Common myeloid progenitor, CD34-positive (primary cell): Measurements from ENCODE around the gene RAD51B.

Source experiments
- CTCF ChIA-PET: fragments of 350-600 bp; sonication (Branson Sonifier 250); formaldehyde crosslinking; loops from one replicate; lab custom pipeline; 2021; ENCODE audit warnings: antibody characterized with exemption; lab: Charles Lee
- POLR2A ChIA-PET: fragments of 350-600 bp; sonication (Branson Sonifier 250); formaldehyde crosslinking; loops from one replicate; lab custom pipeline; 2021; ENCODE audit warnings: antibody characterized with exemption; lab: Charles Lee
- DNase-seq, 3 donors: peaks; one replicate each; pipeline versions ENCODE4 v3.0.0 to v3.0.0-alpha.2; 2013
- H3K27ac ChIP-seq, 2 experiments: 1 replicate in 1 of 2; 2 replicates in 1 of 2; pipeline ENCODE4 v1.7.0; 2013; ENCODE audit warnings: inconsistent platforms in 2 of 2, low read length in 2 of 2, mild to moderate bottlenecking in 2 of 2, low read depth in 1 of 2, moderate library complexity in 1 of 2; ENCODE audit not compliant: severe bottlenecking in 2 of 2, insufficient read depth in 1 of 2, poor library complexity in 1 of 2
- H3K27me3 ChIP-seq, 5 experiments: replicated peaks in 2 of 5; 1 replicate in 3 of 5; 2 replicates in 2 of 5; pipeline versions ENCODE4 v1.6.1 to v1.7.0; 2013; ENCODE audit warnings: low read length in 4 of 5, mild to moderate bottlenecking in 2 of 5, moderate library complexity in 2 of 5, inconsistent platforms in 1 of 5; ENCODE audit not compliant: insufficient read depth in 5 of 5, control insufficient read depth in 4 of 5
- H3K36me3 ChIP-seq, 4 experiments: 1 replicate in 2 of 4; 2 replicates in 2 of 4; pipeline versions ENCODE4 v1.6.1 to v1.7.0; 2013; ENCODE audit warnings: low read length in 3 of 4, control low read depth in 1 of 4, mild to moderate bottlenecking in 1 of 4; ENCODE audit not compliant: control insufficient read depth in 4 of 4, insufficient read depth in 4 of 4
- H3K4me1 ChIP-seq, 4 experiments: 1 replicate in 3 of 4; 2 replicates in 1 of 4; pipeline versions ENCODE4 v1.6.1 to v1.7.1; 2013; ENCODE audit warnings: low read length in 3 of 4, mild to moderate bottlenecking in 3 of 4, control low read depth in 1 of 4, inconsistent platforms in 1 of 4, moderate library complexity in 1 of 4; ENCODE audit not compliant: control insufficient read depth in 4 of 4, insufficient read depth in 4 of 4; ENCODE audit errors: control extremely low read depth in 1 of 4
- H3K4me3 ChIP-seq, 7 experiments: 1 replicate in 4 of 7; 2 replicates in 3 of 7; pipeline versions ENCODE4 v1.5.1 to v1.7.0; 2013; ENCODE audit warnings: mild to moderate bottlenecking in 7 of 7, low read length in 6 of 7, moderate library complexity in 6 of 7, inconsistent platforms in 2 of 7, low read depth in 2 of 7, control low read depth in 1 of 7; ENCODE audit not compliant: insufficient read depth in 4 of 7, control insufficient read depth in 1 of 7; ENCODE audit errors: extremely low read depth in 1 of 7
- H3K9me3 ChIP-seq, 5 experiments: 1 replicate in 4 of 5; 2 replicates in 1 of 5; pipeline versions ENCODE4 v1.6.1 to v1.7.1; 2013; ENCODE audit warnings: low read length in 4 of 5, mild to moderate bottlenecking in 2 of 5, inconsistent platforms in 1 of 5, low read depth in 1 of 5, moderate library complexity in 1 of 5; ENCODE audit not compliant: control insufficient read depth in 4 of 5, insufficient read depth in 2 of 5; ENCODE audit errors: control extremely low read depth in 1 of 5
- WGBS: methylation state at CpG from one replicate; pipeline ENCODE4 v1.1.5; 2013; ENCODE audit not compliant: insufficient coverage; 5-methylcytosine and 5-hydroxymethylcytosine counted together

RAD51B gene

DNA sequence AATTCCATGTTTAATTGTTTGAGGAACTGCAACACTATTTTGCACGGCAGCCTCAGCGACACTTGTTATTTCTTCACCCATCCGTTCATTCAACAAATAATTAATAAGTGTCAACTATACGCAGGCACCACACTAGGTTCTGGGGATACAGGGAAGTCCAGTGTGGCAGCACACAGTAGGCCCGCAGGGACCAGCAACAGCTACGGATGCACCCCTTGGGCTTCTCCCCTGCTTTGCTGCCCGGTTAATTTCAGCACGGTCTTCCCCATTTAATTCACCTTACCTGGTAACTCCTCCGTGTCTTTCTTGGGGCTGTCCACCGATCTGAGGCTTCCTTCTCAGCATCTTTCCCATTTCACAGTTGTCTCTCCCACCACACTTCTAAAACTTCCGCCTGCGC, 925.0 kb downstream of the RAD51B start:
- no peaks in the 10 kb centered on the region for H3K36me3 ChIP-seq
- ChIA-PET CTCF (interaction anchor here (0.8 to 2.4 kb wide), 3 partner anchors 13 to 493 kb away, joined by 3 to 9 read pairs (median 3); no protein-coding TSS in a partner anchor), POLR2A (no interaction called here)
- no peaks in the 10 kb centered on the region for H3K9me3 ChIP-seq
- WGBS, result 89% methylated on average over 12 of the region's 12 CpGs
- peaks cover 0 to 60% (median 31%) of the 10 kb centered on the region in 5 experiments for H3K27me3 ChIP-seq
- DNase-seq, result no peak
- H3K4me3 ChIP-seq, result no peak overlapping the region
- H3K4me1 ChIP-seq, result peaks cover 0 to 9% (median 5%) of the 10 kb centered on the region in 4 experiments
- no peak overlapping the region for H3K27ac ChIP-seq

DNA sequence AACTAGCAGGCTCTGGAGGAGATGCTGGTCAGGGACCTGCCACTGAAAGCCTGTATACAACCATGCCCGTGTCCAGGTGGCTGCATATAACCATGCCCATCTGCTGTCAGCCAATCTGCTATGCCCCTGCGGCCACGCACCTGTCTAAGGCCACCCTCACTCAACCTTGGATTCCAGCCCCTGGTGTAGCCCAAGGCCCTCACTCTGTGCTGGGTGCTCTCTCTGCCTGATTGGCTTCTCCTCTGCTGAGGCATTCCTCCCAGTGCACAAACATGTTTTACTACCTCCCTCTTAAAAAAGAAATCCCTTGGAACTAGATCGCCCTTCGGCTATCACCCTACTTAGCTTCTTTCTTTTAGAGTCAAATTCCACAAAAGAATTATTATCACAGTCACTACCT, 927.8 kb downstream of the RAD51B start:
- peaks cover 0 to 48% (median 23%) of the 10 kb centered on the region in 5 experiments for H3K27me3 ChIP-seq
- DNase-seq, result no peak
- H3K4me3 ChIP-seq, result no peak overlapping the region
- no peak overlapping the region for H3K27ac ChIP-seq
- peaks cover 0 to 2% (median under 1%) of the 10 kb centered on the region in 4 experiments for H3K4me1 ChIP-seq
- H3K36me3 ChIP-seq, result no peaks in the 10 kb centered on the region
- POLR2A ChIA-PET, result no interaction called here
- 100% methylated on average over 5 of the region's 5 CpGs for WGBS
- no peaks in the 10 kb centered on the region for H3K9me3 ChIP-seq
- CTCF ChIA-PET, result no interaction called here

DNA sequence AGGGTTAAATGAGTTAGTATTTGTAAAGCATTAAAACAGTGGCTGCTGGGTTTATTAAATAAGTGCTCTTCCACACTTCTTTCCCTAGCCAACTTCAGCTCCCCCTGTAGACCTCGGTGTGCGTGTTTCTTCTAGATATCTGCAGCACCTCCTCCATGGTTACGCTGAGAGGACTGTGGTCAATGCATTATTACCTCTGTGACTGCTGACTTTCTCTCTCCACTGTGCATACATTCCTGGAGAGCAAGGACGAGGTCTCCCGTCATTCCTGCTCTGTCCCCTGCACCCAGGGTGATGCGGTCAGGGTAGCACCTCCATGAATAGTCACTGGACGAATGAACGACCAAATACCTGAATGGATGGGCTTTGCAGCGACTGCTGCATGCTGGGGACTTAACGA, 928.7 kb downstream of the RAD51B start:
- H3K27ac ChIP-seq, result no peak overlapping the region
- H3K27me3 ChIP-seq, result peaks cover 0 to 41% (median 18%) of the 10 kb centered on the region in 5 experiments
- 85% methylated on average over 10 of the region's 10 CpGs for WGBS
- H3K4me3 ChIP-seq, result no peak overlapping the region
- H3K9me3 ChIP-seq, result no peaks in the 10 kb centered on the region
- CTCF ChIA-PET, result no interaction called here
- no peaks in the 10 kb centered on the region for H3K4me1 ChIP-seq
- DNase-seq, result no peak
- POLR2A ChIA-PET, result interaction anchor here (0.7 kb wide), 1 partner anchor 381 kb away, joined by 3 read pairs; no protein-coding TSS in a partner anchor
- no peaks in the 10 kb centered on the region for H3K36me3 ChIP-seq

DNA sequence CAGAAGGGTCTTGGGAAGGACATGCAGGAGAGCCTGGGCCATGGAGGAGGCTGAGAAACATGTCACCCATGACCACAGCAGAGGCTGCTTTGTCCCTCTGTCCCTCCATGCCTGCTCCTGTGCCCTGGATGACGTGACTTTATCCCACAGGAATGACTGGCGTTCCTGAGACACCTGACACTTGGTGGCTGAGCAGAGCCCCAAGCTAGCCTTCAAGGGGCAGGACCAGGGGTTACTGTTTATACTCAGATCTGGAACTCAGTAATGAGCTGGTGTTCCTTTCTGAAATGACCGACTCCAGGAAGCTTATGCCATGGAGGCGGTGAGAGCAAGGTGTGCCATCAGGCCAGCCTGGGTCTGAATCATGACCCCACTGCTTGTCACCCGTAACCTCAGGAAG, 929.1 kb downstream of the RAD51B start:
- ChIA-PET POLR2A (interaction anchor here (0.7 kb wide), 1 partner anchor 381 kb away, joined by 3 read pairs; no protein-coding TSS in a partner anchor), CTCF (interaction anchor here (0.6 kb wide), 1 partner anchor 115 kb away, joined by 3 read pairs; no protein-coding TSS in a partner anchor)
- Histone ChIP-seq H3K4me3 (no peak overlapping the region), H3K4me1 (no peaks in the 10 kb centered on the region), H3K27ac (no peak overlapping the region), H3K36me3 (no peaks in the 10 kb centered on the region), H3K27me3 (peaks cover 0 to 39% (median 15%) of the 10 kb centered on the region in 5 experiments), H3K9me3 (no peaks in the 10 kb centered on the region)
- WGBS, result over 99% methylated on average over 5 of the region's 5 CpGs
- DNase-seq, result no peak

DNA sequence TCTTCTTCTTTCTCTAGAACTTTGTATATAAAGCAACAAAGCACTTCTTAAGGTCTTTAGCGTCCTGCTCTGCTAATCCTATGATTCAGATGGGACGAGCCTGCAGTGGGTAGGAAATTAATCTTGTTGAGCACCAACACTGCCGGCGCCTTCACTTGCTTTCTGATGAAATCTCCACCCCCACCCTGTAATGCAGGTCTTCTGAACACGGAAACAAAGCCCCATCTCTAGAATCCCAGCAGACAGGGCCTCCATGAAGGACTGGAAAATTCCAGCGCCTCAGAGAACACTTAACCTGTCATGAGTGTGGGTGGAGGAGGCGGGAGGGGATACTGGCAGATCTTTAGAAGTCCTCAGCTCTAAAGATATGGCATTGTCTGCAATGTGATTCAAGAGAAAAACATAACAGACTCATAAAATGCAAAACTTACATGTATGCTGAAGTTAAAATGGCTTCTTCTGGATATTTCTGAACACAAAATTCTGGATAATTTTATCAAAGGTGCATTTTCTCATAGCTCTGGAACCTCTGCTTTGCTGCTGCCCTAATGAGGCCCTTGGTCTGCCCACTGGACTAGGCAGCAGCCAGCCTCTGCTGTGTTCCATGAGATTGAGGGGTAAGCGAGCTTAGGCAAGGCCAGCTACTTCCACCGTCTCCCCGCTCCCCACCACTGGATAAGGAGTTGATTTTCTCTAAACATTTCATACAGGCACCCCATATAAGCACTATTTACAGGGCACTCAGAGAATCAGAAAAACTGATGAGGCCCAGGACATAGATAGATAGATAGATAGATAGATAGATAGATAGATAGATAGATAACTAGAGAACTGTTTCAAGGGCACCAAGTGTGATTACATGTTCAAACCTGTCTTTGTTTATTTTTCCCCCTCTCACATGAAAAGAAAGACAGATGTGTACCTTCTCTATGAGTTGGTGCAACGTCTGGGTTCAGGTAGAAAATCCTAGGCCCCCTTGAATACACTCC, 930.2 kb downstream of the RAD51B start:
- no peak overlapping the region for H3K4me3 ChIP-seq
- ChIA-PET CTCF (interaction anchor here (1.0 to 1.2 kb wide), 4 partner anchors 13 to 40 kb away, joined by 3 read pairs; no protein-coding TSS in a partner anchor), POLR2A (no interaction called here)
- peaks cover 0 to 28% (median 13%) of the 10 kb centered on the region in 5 experiments for H3K27me3 ChIP-seq
- no peaks in the 10 kb centered on the region for H3K4me1 ChIP-seq
- no peaks in the 10 kb centered on the region for H3K9me3 ChIP-seq
- no peak overlapping the region for H3K27ac ChIP-seq
- no peak for DNase-seq
- H3K36me3 ChIP-seq, result no peaks in the 10 kb centered on the region
- 60% methylated on average over 2 of the region's 11 CpGs for WGBS

DNA sequence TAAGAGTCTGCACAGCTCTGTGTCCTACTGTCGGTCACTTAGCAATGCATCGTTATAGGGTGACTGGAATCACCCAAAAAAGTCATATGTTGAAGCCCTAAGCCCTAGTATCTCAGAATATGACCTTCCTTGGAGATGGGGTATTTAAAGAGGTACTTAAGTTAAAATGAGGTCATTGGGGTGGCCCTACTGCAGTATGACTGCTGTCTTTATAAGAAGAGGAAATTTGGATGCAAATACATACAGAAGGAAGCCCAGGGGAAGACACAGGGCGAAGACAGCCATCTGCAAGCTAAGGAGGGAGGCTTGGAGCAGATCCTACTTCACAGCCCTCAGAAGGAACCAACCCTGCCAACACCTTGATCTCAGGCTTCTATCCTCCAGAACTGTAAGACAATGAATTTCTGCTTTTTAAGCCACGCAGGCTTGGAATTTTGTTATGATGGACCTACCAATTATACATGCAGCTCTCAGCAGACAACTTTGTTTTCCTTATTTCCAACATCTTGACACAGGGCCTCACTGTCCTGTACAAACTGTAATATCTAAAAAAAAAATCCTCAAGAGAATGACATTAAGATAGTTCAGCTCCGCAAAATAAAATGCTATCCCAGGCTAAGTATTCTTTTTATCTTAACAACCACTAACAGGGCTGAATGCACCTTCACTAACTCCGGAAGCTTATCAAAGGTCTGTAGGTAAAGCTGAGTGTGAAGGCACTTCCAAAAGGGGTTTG, 932.9 kb downstream of the RAD51B start:
- Histone ChIP-seq H3K4me3 (no peak overlapping the region), H3K4me1 (peaks cover 5 to 13% (median 12%) of the 10 kb centered on the region in 4 experiments), H3K27ac (no peak overlapping the region), H3K9me3 (no peaks in the 10 kb centered on the region), H3K27me3 (peaks cover 0 to 14% (median 1%) of the 10 kb centered on the region in 5 experiments), H3K36me3 (no peaks in the 10 kb centered on the region)
- ChIA-PET CTCF (interaction anchor here (1.6 kb wide), 1 partner anchor 36 kb away, joined by 4 read pairs; no protein-coding TSS in a partner anchor), POLR2A (interaction anchor here (0.7 kb wide), 1 partner anchor 39 kb away, joined by 3 read pairs; no protein-coding TSS in a partner anchor)
- no peak for DNase-seq
- WGBS, result 100% methylated on average over 4 of the region's 6 CpGs
